ENCODE measurements around the gene H1-8. TPM values are rescaled to one million over a fixed set of nuclear protein-coding genes. Genes with fewer than 3 reads are reported as not detected.

H1-8 gene
- total RNA-seq, 4 donors from 2014 or later = not detected

GRCh38 chr3:129598484-129598883, 55.5 kb downstream of the H1-8 start:
- H3K9me3 ChIP-seq = no peaks in the 10 kb centered on the region
- peaks cover 88% of the 10 kb centered on the region for H3K4me1 ChIP-seq
- H3K4me3 ChIP-seq = no peak overlapping the region
- no peaks in the 10 kb centered on the region for H3K27me3 ChIP-seq
- peak overlapping the region; percentile 91 for H3K27ac ChIP-seq
- H3K36me3 ChIP-seq = no peaks in the 10 kb centered on the region
- no peak for DNase-seq (ENCODE audit: low spot score in 2 of 2)
- WGBS = 58% methylated on average over 4 of the region's 11 CpGs
- no peak for TF ChIP-seq POLR2A (IDR thresholded peaks at IDR 0.05)

- H3K9me3 ChIP-seq = no peaks in the 10 kb centered on the region
- peak overlapping the region; percentile 91 for H3K27ac ChIP-seq
- H3K27me3 ChIP-seq = no peaks in the 10 kb centered on the region
- no peaks in the 10 kb centered on the region for H3K36me3 ChIP-seq
- no peak for DNase-seq (ENCODE audit: low spot score in 2 of 2)
- peaks cover 86% of the 10 kb centered on the region for H3K4me1 ChIP-seq
- peak overlapping the region; percentile 4 for H3K4me3 ChIP-seq
- TF ChIP-seq POLR2AphosphoS5 (IDR thresholded peaks at IDR 0.05) (no peak), CTCF (IDR thresholded peaks at IDR 0.05) (no peak), POLR2A (IDR thresholded peaks at IDR 0.05) (no peak), EP300 (IDR thresholded peaks at IDR 0.05) (no peak)
- 62% methylated on average over 19 of the region's 19 CpGs for WGBS
Measured at GRCh38 chr3:129599073-129599472, 56.1 kb downstream of the H1-8 start.

- no peaks in the 10 kb centered on the region for H3K27me3 ChIP-seq
- no peak for TF ChIP-seq POLR2AphosphoS5 (IDR thresholded peaks at IDR 0.05)
- H3K4me1 ChIP-seq = peaks cover 86% of the 10 kb centered on the region
- H3K36me3 ChIP-seq = no peaks in the 10 kb centered on the region
- no peak for DNase-seq (ENCODE audit: low spot score in 2 of 2)
- H3K9me3 ChIP-seq = no peaks in the 10 kb centered on the region
- peak overlapping the region; percentile 10 for H3K4me3 ChIP-seq
- peak overlapping the region; percentile 91 for H3K27ac ChIP-seq
- 47% methylated on average over 5 of the region's 5 CpGs for WGBS
Measured at GRCh38 chr3:129599607-129600006, 56.6 kb downstream of the H1-8 start.

GRCh38 chr3:129600348-129600747, 57.4 kb downstream of the H1-8 start:
- H3K4me1 ChIP-seq = peaks cover 86% of the 10 kb centered on the region
- peak overlapping the region; percentile 91 for H3K27ac ChIP-seq
- 92% methylated on average over 2 of the region's 2 CpGs for WGBS
- DNase-seq (ENCODE audit: low spot score in 2 of 2) = no peak
- no peaks in the 10 kb centered on the region for H3K36me3 ChIP-seq
- TF ChIP-seq POLR2A (IDR thresholded peaks at IDR 0.05) (no peak), CTCF (IDR thresholded peaks at IDR 0.05) (no peak), EP300 (IDR thresholded peaks at IDR 0.05) (no peak), POLR2AphosphoS5 (IDR thresholded peaks at IDR 0.05) (no peak)
- H3K4me3 ChIP-seq = peak overlapping the region; percentile 10
- H3K27me3 ChIP-seq = no peaks in the 10 kb centered on the region
- H3K9me3 ChIP-seq = no peaks in the 10 kb centered on the region

Other genes starting within 250 kb of the H1-8 start
- 1 to 10 TPM in 1 of 4 donors, under 1 TPM in 2, not detected in 1; 0.13 to 1.1 (median 0.23) TPM for gene EFCAB12, start 114.5 kb upstream of the H1-8 start, total RNA-seq
- gene MBD4, start 103.2 kb upstream of the H1-8 start, total RNA-seq = 10 to 100 TPM; 14.8 to 42.5 (median 24.0) TPM
- gene IFT122, start 103.0 kb upstream of the H1-8 start, total RNA-seq = 10 to 100 TPM in 3 of 4 donors, 1 to 10 TPM in 1; 9.5 to 47.6 (median 24.5) TPM
- not detected for gene RHO, start 14.5 kb upstream of the H1-8 start, total RNA-seq
- gene PLXND1, start 63.5 kb downstream of the H1-8 start, total RNA-seq = 10 to 100 TPM; 19.0 to 51.0 (median 30.8) TPM